Measurements from ENCODE around the gene LRRC38.

- TF ChIP-seq EP300 (IDR thresholded peaks at IDR 0.05) (no peak), CTCF (IDR thresholded peaks at IDR 0.05) (no peak)
Measured at GRCh38 chr1:13540866-13541265, 27.1 kb upstream of the LRRC38 start.
